Astrocyte (in vitro differentiated cells and primary cell): ENCODE measurements around the gene PRCD. TPM values are rescaled to one million over a fixed set of nuclear protein-coding genes. Genes with fewer than 3 reads are reported as not detected.

ENCODE experiments used
- DNase-seq: peaks from one replicate; pipeline ENCODE4 v3.0.0-alpha.2; 2010; ENCODE audit warnings: low read depth
- FAIRE-seq: peaks from 2 replicates; lab custom pipeline; 2011; peaks lifted over from hg19 to GRCh38; lab: Jason Lieb, UNC
- H2AFZ ChIP-seq: 2 replicates; pipeline ENCODE4 v1.6.0; 2012; ENCODE audit warnings: low read depth, low read length, inconsistent platforms
- H3K27ac ChIP-seq: 2 replicates; pipeline ENCODE4 v1.5.1; 2011; ENCODE audit warnings: low read depth, low read length, inconsistent platforms
- H3K27me3 ChIP-seq: 2 replicates; pipeline ENCODE4 v1.6.0; 2011; ENCODE audit warnings: low read length, inconsistent platforms; ENCODE audit not compliant: insufficient read depth
- H3K36me3 ChIP-seq: 2 replicates; pipeline ENCODE4 v1.5.1; 2011; ENCODE audit warnings: low read length, inconsistent platforms; ENCODE audit not compliant: insufficient read depth
- H3K4me1 ChIP-seq: 2 replicates; pipeline ENCODE4 v1.5.1; 2011; ENCODE audit warnings: low read length, inconsistent platforms; ENCODE audit not compliant: insufficient read depth
- H3K4me2 ChIP-seq: 2 replicates; pipeline ENCODE4 v1.6.0; 2012; ENCODE audit warnings: low read length, inconsistent platforms
- H3K4me3 ChIP-seq: 2 replicates; pipeline ENCODE4 v1.5.1; 2011; ENCODE audit warnings: low read depth, mild to moderate bottlenecking, low read length, inconsistent platforms; ENCODE audit not compliant: insufficient read depth
- H3K79me2 ChIP-seq: 2 replicates; pipeline ENCODE4 v1.6.0; 2012; ENCODE audit warnings: mild to moderate bottlenecking, low read length, inconsistent platforms; ENCODE audit not compliant: insufficient read depth
- H3K9ac ChIP-seq: 2 replicates; pipeline ENCODE4 v1.6.0; 2012; ENCODE audit warnings: mild to moderate bottlenecking, low read length, inconsistent platforms
- H3K9me3 ChIP-seq: 2 replicates; pipeline ENCODE4 v1.5.1; 2012; ENCODE audit warnings: low read depth, mild to moderate bottlenecking, low read length, inconsistent platforms; ENCODE audit not compliant: insufficient read depth
- H4K20me1 ChIP-seq: 2 replicates; pipeline ENCODE4 v1.6.0; 2012; ENCODE audit warnings: low read length, inconsistent platforms; ENCODE audit not compliant: insufficient read depth
- H3K27ac Mint-ChIP-seq: one replicate; pipeline ENCODE4 v1.8.0; 2021; ENCODE audit warnings: mild to moderate bottlenecking, mixed read lengths; ENCODE audit not compliant: unreplicated experiment
- H3K27me3 Mint-ChIP-seq: one replicate; pipeline ENCODE4 v1.8.0; 2021; ENCODE audit warnings: low read depth, mixed read lengths; ENCODE audit not compliant: unreplicated experiment
- H3K36me3 Mint-ChIP-seq: one replicate; pipeline ENCODE4 v1.8.0; 2021; ENCODE audit warnings: low read depth, mixed read lengths; ENCODE audit not compliant: unreplicated experiment
- H3K4me1 Mint-ChIP-seq: one replicate; pipeline ENCODE4 v1.8.0; 2021; ENCODE audit warnings: low read depth, mixed read lengths; ENCODE audit not compliant: unreplicated experiment
- H3K4me3 Mint-ChIP-seq: one replicate; pipeline ENCODE4 v1.8.0; 2021; ENCODE audit warnings: mild to moderate bottlenecking, moderate library complexity, mixed read lengths; ENCODE audit not compliant: unreplicated experiment
- H3K9me3 Mint-ChIP-seq: one replicate; pipeline ENCODE4 v1.8.0; 2021; ENCODE audit warnings: mild to moderate bottlenecking, mixed read lengths; ENCODE audit not compliant: unreplicated experiment
- EZH2 ChIP-seq: IDR thresholded peaks from 2 replicates; pipeline ENCODE4 v1.6.1; 2012; ENCODE audit warnings: mild to moderate bottlenecking, low read length, inconsistent platforms; ENCODE audit not compliant: insufficient read depth
- total RNA-seq: library from RNA; stranded (reverse); gene quantifications from 2 replicates; pipeline ENCODE4 v1.2.1, GENCODE V29; 2021
- TF ChIP-seq, protein P1 (sequence below): IDR thresholded peaks from 2 replicates; pipeline ENCODE4 v1.5.1; 2011; ENCODE audit warnings: low read depth, mild to moderate bottlenecking, inconsistent platforms, low read length, moderate library complexity; ENCODE audit not compliant: insufficient read depth

Gene PRCD
- total RNA-seq, 1 donor from 2014 or later, result 2.2 TPM

DNA sequence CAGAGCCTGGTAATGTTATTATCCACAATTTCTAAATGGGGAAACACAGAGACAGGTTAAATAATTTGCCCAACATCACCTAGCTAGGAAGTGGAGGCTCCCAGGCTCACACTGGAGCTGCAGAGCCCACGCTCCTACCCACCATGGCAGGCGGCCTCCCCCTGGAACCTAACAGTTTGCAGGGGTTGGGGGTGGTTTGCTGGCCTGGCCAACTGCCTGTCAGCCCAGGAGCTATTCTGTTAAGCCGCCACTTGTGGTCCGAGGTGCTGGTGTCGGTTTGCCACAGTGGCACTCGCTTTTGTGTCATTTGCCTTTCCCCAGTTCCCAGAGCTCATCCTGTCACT, 3.6 kb downstream of the PRCD start:
- TF ChIP-seq, protein P1, sequence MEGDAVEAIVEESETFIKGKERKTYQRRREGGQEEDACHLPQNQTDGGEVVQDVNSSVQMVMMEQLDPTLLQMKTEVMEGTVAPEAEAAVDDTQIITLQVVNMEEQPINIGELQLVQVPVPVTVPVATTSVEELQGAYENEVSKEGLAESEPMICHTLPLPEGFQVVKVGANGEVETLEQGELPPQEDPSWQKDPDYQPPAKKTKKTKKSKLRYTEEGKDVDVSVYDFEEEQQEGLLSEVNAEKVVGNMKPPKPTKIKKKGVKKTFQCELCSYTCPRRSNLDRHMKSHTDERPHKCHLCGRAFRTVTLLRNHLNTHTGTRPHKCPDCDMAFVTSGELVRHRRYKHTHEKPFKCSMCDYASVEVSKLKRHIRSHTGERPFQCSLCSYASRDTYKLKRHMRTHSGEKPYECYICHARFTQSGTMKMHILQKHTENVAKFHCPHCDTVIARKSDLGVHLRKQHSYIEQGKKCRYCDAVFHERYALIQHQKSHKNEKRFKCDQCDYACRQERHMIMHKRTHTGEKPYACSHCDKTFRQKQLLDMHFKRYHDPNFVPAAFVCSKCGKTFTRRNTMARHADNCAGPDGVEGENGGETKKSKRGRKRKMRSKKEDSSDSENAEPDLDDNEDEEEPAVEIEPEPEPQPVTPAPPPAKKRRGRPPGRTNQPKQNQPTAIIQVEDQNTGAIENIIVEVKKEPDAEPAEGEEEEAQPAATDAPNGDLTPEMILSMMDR, result no peak
- no peak for TF ChIP-seq EZH2
- DNase-seq, result no peak
- no peaks in the 10 kb centered on the region for H3K9me3 Mint-ChIP-seq
- H3K27ac ChIP-seq, result no peak overlapping the region
- no peak overlapping the region for H3K9ac ChIP-seq
- H3K4me3 ChIP-seq, result no peak overlapping the region
- H3K36me3 Mint-ChIP-seq, result peaks cover 2% of the 10 kb centered on the region
- no peaks in the 10 kb centered on the region for H3K9me3 ChIP-seq
- H4K20me1 ChIP-seq, result no peaks in the 10 kb centered on the region
- H3K27ac Mint-ChIP-seq, result no peak overlapping the region
- no peaks in the 10 kb centered on the region for H3K79me2 ChIP-seq
- H2AFZ ChIP-seq, result no peak overlapping the region
- FAIRE-seq, result no peak
- H3K4me2 ChIP-seq, result no peak overlapping the region
- H3K36me3 ChIP-seq, result no peaks in the 10 kb centered on the region
- H3K4me1 ChIP-seq, result peaks cover 45% of the 10 kb centered on the region
- H3K4me1 Mint-ChIP-seq, result peaks cover 30% of the 10 kb centered on the region
- H3K4me3 Mint-ChIP-seq, result no peak overlapping the region
- peaks cover 14% of the 10 kb centered on the region for H3K27me3 ChIP-seq
- H3K27me3 Mint-ChIP-seq, result peaks cover 27% of the 10 kb centered on the region

DNA sequence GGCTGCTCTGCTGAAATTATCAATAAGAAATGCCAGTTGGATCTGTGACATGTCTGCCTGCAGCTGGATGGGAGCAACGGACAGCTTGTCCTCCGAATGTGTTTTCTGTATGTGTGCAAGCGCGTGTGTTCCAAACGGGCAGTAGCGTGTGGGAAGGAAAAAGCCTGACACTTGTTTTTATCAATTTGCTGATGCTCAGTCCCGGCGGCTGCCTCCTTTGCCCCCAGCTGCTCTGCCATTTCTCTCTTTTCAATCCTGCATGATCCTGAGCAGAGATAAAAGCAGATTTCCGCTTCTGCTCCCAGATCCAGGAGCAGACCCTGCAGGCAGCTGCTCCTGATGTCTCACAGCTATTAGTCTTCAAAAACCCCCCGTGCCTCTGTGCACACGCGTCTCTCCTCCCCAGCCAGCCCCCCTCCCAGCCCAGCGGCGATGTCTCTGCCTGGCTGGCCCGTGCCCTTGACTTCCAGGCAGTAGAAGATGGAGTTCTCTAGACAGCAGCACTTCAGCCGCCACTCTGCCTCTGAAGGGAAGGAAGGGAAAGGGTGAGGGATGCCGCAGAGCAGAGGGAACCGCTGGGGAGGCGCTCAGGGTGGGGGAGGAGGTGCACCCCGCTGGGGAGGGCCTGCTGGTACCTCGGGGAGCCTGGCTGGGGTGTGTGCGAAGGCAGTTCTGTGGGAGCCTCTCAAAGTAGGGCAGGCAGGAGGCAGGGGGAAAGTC, 4.1 kb downstream of the PRCD start:
- Mint-ChIP-seq H3K4me3 (peak overlapping the region; percentile 7), H3K9me3 (no peaks in the 10 kb centered on the region), H3K27me3 (peaks cover 26% of the 10 kb centered on the region), H3K4me1 (peaks cover 30% of the 10 kb centered on the region), H3K27ac (peak overlapping the region; percentile 24), H3K36me3 (peaks cover 2% of the 10 kb centered on the region)
- no peaks in the 10 kb centered on the region for H3K9me3 ChIP-seq
- H3K36me3 ChIP-seq, result no peaks in the 10 kb centered on the region
- no peaks in the 10 kb centered on the region for H4K20me1 ChIP-seq
- no peak for DNase-seq
- H3K27me3 ChIP-seq, result peaks cover 10% of the 10 kb centered on the region
- TF ChIP-seq EZH2, result no peak
- TF ChIP-seq, protein P1, result no peak
- peak overlapping the region; percentile 3 for H3K9ac ChIP-seq
- peak overlapping the region; percentile 16 for H2AFZ ChIP-seq
- no peak overlapping the region for H3K4me3 ChIP-seq
- no peak for FAIRE-seq
- H3K4me1 ChIP-seq, result peaks cover 45% of the 10 kb centered on the region
- no peak overlapping the region for H3K27ac ChIP-seq
- no peaks in the 10 kb centered on the region for H3K79me2 ChIP-seq
- H3K4me2 ChIP-seq, result peak overlapping the region; percentile 24
